ENCODE results near the gene LDLRAD4.
A peak's percentile ranks its signal among the peaks of the same experiment; 100 is the strongest.

LDLRAD4 gene

DNA sequence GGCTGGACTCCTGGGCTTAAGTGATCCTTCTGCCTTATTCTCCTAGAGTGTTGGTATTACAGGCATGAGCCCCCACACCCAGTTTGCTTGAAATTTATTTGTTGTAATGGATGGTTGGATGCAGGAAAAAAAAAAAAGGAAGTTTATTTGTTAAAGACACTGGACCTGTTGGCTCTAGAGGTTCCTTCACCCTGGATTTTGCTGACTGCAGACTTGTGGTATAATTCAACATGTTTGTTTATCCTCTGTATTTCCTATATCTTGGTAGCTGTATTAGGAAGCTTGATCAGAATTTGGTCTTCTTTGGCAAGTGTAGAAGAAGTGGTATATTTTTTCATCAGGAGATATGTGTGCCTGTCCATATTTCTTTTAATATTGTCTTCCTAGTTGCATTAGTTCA lies 138.7 kb downstream of the LDLRAD4 start:
- no peak for DNase-seq

DNA sequence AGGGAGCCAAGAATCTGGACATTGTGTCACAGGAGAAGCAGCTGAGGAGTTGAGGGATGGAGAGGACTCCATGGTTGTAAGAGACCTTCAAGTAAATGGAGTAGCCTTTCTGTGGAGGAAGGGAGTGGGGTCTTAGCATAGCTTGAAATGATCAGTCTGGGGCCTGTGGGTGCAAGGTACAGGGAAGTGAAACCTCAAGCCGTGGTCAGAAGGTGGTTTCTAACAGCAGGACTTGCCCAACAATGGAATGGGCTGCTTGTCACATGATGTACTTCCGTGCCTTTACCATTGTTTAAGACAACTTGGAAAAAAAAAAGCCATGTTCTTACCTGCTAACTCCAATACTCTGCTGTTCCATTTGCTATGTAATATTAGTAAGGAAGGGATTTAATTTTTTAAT lies 140.7 kb downstream of the LDLRAD4 start:
- DNase-seq: no peak

DNA sequence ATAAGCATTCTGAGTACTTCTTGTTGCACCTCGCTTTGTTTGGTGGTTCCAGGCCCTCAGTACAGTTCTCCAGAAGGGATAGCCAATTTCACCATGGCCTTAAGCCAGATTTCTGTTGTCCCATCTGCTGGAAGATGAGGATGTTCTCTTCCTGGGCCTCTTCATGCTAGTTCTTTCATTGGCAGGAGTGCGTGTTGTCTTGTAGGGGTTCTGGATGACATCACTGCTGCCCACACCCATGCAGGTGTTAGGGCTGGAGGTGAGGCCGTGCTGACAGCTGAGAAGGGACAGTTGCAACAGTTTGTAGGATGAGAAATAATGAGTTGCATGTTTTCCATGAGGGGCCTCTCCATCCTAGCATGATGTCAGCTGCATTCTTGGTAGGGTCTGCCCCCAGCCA lies 142.9 kb downstream of the LDLRAD4 start:
- DNase-seq: no peak

DNA sequence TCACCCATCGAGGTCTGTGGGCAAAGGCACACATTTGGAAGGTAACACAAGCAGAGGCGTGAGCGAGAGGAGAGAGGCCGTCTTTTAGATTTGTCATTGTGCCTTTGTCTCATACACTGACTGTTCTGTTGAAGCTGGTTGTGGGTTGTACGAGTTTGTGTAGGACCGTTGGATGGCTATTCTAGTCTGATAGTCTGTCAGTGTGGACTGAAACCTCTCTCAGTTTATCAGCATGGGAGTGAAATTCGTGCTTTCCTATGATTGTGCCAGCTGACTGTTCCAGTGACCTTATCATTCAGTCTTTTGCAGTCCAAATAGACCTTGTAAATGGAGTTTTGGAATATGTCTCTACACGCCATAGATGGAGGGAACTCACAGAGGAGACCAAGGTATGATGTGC lies 143.5 kb downstream of the LDLRAD4 start:
- no peak for DNase-seq

DNA sequence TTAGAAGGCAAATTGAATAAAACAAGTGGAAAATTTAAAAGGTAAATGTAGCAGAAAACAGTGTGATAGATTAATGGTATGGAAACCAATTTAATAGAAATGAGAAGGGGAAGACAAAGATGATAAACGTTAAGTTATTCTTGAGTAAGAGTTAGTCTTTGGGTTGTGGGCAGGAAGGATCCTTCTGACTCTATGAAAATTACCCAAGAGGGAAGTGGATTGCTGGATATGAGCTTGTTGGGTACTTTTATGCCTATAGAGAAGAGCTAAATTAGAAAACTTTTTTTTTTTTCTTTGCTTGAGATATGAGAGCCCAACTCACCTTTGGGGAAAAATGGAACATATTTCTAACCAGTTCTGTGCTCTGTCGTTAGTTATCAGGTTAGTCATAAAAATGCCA lies 144.0 kb downstream of the LDLRAD4 start:
- no peak for DNase-seq

DNA sequence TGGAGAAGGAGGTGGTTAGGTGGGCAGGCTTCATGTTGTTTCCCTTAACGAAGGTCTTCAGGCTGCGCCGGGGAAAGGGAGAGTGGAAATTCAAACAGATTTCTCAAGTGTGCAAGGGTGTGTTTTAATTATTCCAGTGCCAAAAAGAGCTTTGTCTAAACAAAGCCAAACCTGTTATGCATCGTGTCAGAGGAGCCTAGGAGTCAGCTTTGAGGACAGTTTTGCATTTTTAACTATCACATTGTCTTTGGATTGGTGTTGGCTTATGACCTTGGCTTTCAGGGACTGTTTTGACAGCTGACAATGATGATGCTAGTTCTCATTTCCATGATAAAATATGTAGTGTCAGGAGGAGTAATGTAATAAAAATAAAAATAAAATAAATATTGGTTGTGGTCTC lies 144.8 kb downstream of the LDLRAD4 start:
- DNase-seq: no peak

DNA sequence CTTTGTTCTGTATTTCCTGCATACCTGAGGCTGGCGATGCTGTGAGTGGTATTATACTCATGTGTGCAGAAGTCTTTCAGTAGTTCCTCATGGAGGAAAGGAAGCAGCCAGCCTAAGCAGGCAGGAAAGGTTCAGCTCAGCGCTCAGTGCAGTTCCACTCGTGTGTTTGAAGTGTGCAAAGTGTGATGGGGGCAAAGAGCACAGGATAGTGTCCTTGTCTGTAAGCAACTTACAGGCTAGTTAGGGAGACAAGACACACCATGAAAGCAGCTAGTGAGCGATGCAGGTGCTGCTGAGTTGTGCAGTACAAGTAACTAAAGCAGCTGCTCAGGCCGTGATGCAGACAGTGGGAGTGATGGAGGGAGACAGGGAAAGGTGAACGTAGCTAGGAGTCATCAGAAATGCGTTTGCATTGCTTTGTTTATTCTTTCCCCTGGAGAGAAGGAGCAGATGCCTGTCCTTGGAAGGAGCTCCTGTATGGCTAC lies 146.2 kb downstream of the LDLRAD4 start:
- DNase-seq: no peak

DNA sequence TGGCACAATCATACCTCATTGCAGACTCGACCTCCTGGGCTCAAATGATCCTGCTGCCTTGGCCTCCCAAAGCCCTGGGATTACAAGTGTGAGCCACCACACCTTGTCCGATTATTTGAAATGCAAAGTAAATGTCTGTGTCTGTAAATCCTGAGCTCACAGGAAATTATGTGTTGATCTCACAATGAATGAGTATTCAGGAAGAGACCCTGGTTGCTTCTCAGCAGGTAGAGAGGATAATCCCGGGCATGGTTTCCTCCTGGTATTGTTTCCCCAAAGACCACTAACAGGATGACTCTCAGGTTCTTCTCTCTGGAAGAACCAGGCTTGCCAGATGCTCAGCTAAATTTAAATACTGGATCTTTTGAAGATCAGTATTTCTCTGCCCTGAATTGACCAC lies 147.6 kb downstream of the LDLRAD4 start:
- no peak for DNase-seq

DNA sequence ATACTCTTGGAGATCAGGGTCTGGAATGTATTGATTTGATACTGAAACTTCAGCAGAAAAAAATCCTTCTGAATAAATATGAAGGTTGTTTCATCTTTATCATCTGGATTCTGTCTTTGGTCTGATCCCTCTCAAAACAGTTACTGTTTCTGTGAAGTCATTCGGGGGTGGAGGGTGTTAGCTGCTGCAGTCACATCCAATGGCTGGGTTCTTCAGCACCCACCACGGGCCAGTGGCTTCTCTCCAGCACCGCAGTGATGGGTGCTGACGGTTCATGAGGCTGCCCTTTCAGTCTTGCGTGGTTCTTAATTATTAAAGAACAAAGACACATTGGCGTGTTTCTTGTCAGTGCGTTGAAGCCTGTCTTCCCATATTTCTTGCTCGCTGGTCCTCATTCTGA lies 148.0 kb downstream of the LDLRAD4 start:
- no peak for DNase-seq

DNA sequence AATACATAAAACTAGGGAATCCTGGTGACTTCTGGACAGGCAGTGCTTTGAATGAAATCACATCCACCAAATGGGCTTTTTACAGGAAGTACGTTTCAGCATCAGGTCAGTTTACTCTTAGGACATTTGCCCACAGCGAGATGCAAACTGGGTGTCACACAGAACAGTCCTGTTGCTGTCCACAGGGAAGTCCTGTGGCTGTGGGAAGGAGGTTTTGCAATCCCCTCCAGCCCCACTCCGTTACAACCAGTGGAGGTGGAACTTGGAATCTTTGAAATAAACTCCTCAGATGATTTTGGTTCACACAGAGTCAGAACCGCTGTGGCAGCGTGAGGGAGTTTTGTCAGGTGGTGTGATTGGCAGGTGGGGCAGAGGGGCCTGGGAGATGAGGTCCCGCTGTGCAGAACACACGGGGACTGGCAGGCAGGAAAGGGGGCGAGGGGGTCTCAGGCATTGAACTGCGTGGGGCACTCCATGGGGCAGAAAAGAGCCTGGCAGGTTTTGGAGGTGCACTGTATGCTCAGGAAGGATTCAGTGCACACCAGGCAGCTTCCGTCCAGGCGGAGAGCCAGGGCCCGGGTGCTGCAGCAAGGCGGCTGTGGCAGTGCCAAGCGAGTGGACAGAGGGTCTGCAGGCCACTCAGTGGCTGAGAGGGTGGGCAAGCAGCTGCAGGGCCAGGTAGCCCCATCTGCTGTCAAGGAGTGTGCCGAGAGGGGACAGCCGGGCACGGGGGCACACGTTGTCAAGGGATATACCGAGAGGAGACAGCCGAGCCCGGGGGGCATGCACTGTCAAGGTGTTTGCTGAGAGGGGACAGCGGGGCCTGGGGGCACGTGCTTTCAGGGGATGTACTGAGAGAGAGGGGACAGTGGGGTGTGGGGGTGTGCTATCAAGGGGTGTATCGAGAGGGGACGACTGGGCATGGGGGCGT lies 148.7 kb downstream of the LDLRAD4 start:
- DNase-seq: no peak

DNA sequence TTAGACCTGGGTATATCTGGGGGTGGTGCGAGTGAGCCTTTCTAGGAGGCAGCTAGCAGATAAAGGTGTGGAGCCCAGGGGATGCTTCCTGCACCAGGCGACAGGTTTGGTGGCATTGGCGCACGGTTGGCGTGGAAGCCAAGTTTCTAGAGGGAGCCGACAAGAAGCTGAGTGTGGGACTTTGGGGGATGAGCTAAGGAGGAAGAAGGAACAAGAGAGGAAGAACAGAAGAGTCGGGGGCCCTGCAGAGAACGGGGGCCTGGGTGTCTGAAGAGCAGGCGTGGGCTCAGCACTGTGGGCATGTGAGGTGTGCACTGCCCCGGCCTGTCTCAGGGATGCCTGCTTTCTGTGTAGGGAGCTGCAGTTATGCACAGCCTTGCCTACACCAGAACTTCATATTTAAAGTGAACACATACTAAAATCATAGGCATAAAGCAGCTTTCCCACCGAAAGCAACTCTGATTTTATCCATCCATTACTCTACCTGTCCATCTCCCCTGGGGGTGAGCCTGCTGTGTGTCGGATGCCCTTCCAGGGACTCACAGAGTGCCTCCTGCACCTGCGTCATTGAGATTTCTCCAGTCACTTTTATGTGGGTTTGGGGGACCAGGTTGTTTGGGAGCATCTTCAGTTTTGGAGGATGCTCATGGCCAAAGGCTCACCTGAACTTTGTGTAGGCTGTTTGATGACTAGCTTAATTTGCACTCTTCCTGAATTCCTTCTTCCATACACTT lies 149.7 kb downstream of the LDLRAD4 start:
- DNase-seq: no peak

DNA sequence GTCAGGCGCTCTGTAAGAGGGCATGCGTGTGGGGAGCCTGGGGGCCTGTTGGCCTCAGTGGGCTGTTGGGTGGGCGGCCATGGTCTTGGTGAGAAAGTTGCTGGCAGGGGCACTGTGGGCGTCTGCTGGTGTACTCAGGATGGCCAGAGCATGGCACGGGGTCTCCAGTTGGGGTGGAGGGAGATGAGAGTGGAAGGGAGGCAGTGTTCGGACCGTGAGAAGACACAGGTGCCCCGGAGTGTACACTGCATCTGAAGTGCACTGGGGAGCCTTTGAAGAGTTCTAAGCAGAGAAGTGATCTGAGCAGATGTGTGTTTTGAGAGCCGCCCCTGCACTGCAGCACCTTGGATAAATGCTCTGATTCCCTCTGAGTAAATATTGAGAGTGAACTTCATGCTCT lies 150.8 kb downstream of the LDLRAD4 start:
- DNase-seq: no peak

DNA sequence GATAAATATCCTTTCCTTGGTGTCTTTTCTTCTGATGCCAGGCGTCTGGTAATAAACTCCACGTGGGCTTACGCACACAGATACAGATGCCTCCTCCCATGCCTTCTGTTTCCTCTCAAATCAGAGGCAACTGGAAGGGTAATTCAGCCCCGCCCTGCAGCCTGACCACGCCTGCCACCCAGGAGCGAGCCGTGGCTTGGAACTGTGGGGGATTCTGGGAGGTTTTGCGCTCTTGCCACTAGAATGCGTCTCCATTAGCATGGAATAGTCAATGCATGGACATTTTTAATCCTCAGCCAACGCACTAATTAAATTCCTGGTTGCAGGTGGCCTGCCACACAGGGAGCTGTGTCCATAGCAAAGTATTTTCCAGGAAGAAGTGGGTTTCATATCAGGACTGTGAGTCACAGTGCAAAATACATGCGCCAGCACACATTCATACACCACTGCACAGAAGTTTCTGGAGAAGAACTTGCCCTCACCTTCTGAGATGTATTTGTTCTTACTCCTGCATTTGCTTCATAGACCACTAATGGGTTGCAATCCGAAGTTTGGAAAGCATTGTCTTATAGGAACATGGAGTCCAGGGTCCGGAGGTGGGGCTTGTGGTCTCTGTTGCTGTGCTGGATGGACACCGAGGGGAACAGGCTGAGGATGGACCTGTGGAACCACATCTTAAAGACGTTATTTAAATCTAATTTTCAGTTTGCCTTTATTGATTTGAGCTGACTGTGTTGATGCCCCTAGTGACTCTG lies 151.4 kb downstream of the LDLRAD4 start:
- peak; percentile 34 for DNase-seq

DNA sequence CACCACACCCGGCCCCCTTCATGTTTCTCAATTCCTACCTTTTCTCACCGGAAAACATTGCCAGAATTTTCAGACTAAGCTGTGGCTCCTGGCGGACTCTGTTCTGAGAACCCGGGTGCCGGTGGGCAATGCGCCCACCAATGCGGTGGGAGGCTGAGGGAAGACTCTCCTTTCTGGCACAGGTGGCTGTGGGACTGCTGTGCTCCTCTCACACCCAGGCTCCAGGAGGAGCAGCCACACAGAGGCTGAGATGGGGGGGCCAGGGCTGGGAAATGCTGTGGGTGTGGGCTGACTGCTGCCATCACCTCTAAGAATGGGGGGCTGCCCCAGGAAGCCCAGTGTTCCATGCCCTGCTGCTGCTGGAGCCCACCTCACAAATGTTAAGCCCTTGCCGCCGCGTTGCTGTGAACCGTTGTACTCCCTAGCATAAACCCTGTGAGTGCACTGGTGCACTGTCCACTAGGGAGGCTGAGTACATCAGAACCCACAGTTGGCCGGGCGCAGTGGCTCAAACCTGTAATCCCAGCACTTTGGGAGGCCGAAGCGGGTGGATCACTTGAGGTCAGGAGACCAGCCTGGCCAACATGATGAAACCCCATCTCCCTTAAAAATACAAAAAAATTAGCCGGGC lies 152.6 kb downstream of the LDLRAD4 start:
- DNase-seq: no peak

DNA sequence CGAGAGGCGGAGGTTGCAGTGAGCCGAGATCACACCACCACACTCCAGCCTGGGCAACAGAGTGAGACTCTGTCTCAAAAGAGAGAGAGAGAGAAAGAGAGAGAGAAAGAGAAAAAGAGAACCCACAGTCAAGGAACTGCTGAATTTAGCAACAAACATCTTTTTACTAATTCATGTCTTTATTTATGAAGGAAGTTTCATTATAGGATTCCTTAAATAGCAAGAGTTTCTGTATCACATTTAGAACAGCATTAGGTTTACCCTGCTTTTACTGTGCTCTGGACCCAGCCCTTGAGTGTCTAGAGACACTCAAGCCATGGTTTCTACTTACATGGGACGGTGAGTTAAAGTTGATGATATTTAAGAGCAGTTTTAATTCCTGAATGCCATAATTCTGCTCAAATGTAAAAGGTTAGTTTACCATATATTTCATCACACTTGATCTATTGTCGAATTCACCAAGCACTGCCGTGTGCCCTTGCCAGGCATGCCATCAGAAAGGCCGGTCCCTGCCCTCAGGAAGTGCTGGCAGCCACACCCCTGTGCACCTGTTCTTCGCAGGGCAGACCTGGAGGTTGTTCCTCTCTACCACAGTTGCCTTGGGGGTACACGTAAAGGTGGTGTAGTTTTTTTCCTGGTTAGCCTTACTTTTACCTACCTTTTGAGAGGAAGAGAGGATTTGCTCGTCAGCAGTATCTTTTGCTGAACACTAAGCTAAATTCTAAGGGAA lies 153.3 kb downstream of the LDLRAD4 start:
- no peak for DNase-seq

DNA sequence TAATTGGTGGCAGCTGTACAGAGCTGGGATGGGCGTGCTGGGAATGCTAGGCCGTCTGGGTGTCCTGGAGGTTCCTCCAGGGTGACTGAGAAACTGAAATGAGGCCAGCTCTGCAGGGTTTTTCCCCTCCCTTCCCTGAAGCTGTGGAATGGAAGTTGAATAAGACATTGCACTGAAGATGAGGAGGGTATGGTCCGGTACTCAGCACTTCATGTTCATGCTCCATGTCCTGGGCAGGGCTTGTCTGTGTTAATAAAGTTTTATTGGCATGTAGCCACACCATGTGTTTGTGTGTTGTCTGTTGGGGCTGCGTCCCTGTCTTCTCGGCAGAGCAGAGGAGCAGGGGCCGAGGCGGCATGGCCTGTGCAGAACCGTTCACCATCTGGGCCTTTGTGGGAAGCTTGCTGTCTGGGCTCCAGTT lies 154.0 kb downstream of the LDLRAD4 start:
- peak; percentile 45 for DNase-seq

DNA sequence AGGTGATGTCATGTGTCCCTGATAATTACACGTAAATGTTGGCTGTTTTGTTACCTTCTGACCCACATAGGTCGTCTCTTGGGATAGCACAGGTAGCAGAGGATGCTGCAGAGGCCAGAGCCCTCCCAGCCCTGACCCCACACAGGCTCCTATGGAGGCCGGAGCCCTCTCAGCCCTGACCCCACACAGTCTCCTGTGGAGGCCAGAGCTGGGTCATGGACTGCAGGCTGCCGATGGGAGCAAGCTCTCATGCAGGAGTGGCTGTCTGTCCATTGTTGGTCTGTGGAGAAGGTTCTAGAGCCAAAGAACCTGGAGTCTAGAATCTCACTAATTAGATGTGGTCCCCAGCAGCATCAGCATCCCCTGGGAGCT lies 155.5 kb downstream of the LDLRAD4 start:
- DNase-seq: no peak

DNA sequence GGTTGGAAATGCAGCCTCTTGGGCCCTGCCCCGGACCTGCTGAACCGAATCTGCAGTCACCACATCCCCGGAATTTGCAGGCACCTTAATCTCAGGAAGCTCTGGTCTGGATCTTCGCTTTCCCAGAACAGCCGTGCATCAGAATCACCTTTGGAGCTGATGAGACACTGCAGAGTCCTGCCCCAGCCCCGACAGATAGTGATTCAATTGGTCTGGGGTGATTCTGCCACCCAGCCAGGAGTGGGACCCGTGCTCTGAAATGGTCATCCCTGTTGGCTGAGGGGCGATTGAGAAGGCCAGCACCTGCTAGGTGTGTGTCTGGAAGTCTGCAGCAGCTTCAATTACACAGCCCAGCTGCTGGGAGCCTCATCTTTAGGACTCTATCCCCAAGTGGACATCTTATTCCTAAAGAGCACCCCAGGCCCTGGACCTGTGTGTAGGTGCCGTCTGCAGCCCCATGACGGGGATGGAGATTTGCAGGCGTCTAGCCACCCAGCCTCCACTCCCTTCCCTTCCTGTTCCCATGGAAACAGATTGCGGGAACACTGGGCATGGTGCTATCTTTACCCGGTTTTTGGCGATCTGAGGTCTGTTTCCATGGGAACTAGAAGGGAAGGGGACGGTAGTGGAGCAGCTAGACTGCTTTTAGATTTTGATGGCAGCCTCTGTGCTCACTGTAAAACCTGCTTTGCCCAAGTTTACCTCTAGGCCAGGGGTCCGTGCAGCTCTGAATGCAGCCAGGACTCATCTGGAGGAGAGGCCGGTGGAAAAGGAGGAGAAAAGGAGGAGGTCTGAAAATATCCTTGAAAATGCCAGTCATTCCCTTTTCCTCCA lies 156.1 kb downstream of the LDLRAD4 start:
- DNase-seq: peak; percentile 82

DNA sequence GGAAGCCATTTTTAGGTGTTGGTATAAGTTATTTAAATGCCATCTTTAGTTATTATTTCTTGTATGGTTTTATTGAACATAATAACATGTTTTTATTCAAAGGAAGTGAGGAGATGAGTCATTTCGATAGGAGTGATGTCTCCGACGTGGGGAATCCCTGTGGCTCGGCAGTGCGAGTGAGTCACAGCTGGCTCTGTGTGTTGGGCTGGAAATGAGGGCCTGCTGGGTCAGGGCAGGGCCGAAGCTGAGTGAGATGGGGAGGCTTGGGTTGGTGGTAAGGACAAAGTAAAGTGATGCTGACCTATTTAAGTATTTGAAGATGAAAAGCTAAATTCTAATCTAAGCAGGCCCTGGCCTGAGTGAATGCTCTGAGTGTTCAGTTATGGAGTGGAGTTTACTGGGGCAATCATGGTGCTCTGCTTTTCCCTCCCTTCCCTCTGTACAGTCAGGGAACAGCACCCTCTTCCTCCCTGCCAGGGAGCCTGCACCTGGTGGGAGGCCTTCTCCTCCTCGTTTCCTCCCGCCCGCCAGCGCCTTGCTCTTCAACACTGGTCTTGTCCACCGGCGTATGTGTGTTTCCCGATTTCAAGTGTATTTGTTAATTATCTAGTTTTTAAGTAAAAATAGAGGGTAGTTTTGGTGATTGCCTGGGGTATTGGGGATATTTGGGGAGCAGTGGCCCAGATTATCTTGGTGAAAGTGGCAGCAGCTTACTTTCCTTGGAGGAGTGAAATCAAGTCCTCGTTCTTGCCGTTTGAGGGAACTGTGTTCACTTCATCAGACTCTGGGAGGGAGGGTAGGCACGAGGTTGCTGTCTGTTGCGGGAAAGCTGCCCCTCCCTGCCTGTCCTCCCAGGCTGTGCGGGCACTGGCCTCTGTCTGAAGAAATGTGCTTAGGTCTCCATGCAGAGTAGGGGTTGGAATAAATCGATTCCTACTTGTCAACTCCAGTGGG lies 157.0 kb downstream of the LDLRAD4 start:
- peak; percentile 41 for DNase-seq

DNA sequence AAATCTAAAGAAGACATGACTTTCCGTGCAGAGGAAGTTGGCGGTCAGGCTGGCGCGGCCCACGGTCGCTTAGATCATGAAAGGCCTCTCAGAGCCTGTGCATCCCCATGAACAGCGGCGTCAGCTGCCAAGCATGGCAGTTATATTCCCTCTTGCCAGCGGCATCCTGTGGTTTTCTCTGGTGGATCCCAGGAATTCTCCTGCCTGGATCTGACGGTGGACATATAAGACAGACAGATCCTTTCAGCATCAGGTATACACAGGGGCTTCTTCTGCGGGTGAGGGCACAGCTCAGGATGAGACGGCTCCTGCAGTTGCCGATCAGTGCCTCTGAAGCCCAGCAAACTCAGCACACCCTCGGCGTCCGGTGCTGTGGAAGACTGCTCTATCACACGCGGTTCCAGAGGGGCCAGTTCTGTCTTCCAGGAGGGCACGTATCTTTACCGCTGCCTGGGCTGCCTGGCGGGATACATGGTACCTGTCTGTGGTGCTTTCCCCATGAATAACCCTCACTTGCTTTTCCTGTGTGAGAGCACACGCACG lies 157.8 kb downstream of the LDLRAD4 start:
- no peak for DNase-seq

Measured in COR-L47 (cell line).